GOT3 (cell line): ENCODE data around the gene DGKA.
"Not testable (repeated sequence)": the region's sequence is repeated elsewhere in the genome, so short reads cannot be mapped to it uniquely, and the experiment has no call there.

Experiments used
- DNase-seq: peaks from one replicate; lab custom pipeline; 2025; ENCODE audit warnings: mixed read lengths; lab: John Stamatoyannopoulos, UW

The DGKA gene

DNA sequence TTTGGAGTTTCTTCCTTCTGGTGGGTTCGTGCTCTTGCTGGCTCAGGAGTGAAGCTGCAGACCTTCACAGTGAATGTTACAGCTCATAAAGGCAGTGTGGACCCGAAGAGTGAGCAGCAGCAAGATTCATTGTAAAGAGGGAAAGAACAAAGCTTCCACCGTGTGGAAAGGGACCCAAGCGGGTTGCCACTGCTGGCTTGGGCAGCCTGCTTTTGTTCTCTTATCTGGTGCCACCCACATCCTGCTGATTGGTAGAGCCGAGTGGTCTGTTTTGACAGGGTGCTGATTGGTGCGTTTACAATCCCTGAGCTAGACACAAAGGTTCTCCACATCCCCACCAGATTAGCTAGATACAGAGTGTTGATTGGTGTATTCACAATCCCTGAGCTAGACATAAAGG is 68.6 kb downstream of the DGKA start:
- DNase-seq: not testable (repeated sequence)

DNA sequence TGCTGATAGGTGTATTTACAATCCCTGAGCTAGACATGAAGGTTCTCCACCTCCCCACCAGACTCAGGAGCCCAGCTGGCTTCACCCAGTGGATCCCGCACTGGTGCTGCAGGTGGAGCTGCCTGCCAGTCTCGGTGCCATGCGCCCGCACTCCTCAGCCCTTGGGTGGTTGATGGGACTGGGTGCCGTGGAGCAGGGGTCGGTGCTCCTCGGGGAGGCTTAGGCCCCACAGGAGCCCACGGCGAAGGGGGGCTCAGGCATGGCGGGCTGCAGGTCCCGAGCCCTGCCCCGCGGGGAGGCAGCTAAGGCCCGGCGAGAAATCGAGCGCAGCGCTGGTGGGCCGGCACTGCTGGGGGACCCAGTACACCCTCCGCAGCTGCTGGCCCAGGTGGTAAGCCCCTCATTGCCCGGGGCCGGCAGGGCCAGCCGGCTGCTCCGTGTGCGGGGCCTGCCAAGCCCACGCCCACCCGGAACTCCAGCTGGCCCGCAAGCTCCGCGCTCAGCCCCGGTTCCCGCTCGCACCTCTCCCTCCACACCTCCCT is 69.1 kb downstream of the DGKA start:
- not testable (repeated sequence) for DNase-seq

DNA sequence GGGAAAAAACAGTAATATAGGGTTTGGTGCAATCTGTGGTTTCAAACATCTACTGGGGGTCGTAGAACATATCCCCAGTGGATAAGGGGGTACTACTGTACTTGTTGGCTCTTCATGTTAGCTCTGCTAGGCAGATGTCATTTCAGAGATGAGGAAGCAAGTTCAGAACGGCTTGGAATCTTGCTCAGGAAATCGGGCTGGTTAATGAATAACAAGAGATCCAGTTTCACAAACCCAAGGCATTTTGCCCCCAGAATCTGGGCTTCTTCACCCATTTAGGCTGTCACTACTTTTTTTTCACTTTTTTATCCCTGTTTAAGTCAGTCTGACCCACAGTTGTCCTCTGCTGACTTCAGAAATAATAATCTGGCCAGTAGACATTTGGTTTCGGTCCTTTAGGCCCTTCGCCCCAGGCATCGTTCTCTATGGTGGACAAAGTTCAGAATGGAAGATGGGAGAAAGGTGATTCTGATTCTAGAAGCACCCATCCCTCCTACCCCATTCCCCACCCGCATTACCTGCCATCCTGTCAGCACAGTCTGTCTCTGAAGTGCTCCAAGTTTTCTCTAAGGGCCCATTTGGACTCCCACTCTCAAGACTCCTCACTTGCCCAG is 70.6 kb downstream of the DGKA start:
- no peak for DNase-seq

DNA sequence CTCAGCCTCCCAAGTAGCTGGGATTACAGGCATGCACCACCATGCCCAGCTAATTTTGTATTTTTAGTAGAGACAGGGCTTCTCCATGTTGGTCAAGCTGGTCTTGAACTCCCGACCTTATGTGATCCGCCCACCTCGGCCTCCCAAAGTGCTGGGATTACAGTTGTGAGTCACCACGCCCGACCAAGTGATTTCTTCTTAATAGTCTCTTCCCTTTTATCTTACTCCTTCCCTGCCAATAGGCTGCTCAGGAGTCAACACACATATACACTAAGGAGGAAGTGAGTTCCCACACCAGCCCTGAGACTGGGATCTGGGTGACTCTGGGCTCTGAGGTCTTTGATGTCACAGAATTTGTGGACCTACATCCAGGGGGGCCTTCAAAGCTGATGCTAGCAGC is 72.4 kb downstream of the DGKA start:
- not testable (repeated sequence) for DNase-seq
